ENCODE data around the gene ZNF423. TPM values are rescaled to one million over a fixed set of nuclear protein-coding genes. Genes with fewer than 3 reads are reported as not detected.
A peak's percentile ranks its signal among the peaks of the same experiment; 100 is the strongest.

Gene ZNF423
- total and polyA plus RNA-seq, 2 of the 13 experiments (the other 11 are each of a cell fraction or from before 2014, with no cell fraction given), result 0.07 to 0.31 TPM

DNA sequence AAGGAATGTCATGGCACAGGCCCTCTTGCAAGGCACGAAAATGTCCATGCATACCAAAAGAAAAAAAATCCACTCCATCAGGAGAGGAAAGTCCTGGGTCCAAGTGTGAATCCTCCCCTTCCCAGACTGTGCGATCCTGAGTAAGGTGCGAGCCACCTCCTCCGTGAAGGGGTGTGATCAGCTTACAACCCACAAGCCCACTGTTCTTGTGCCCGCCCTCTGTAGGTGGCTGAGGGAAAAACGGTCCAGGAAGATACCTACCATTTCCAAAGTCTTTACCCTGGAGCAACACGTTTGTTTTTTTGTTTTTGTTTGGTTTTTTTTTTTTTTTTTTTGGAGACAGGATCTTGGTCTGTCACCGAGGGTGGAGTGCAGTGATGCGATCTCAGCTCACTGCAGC lies 116.5 kb downstream of the ZNF423 start:
- ATAC-seq (peak; percentile 57), DNase-seq (ENCODE audit: low spot score) (no peak), FAIRE-seq (no peak)
- no TSS peak for BruUV-seq (replicated peaks)
- no peak overlapping the region for H2AFZ ChIP-seq (ENCODE audit: low read length)
- ChIA-PET POLR2A (no interaction called here), CTCF (ENCODE audit: low intra/inter-chr PET ratio, low total read pairs) (no interaction called here)
- H4K20me1 ChIP-seq (ENCODE audit: insufficient read depth, low read length), result no peaks in the 10 kb centered on the region
- no peaks in the 10 kb centered on the region for H3K9me3 ChIP-seq (ENCODE audit: low read length)
- no peaks in the 10 kb centered on the region for H3K36me3 ChIP-seq (replicated peaks in 1 of 2; ENCODE audit: control insufficient read depth in 1 of 2, insufficient read depth in 2 of 2, low read length in 2 of 2)
- peaks cover 5 to 24% of the 10 kb centered on the region in 2 experiments; a peak in 4 of 5 replicates for H3K27me3 ChIP-seq (ENCODE audit: control insufficient read depth in 1 of 2, insufficient read depth in 2 of 2, low read length in 2 of 2)
- H3K4me1 ChIP-seq (ENCODE audit: insufficient read depth, low read length), result no peaks in the 10 kb centered on the region
- TF ChIP-seq CENPX (CRISPR knock-in tag; IDR thresholded peaks at IDR 0.05), result no peak
- no peak for TF ChIP-seq ZNF790 (CRISPR knock-in tag; IDR thresholded peaks at IDR 0.05; ENCODE audit: borderline replicate concordance)
- TF ChIP-seq, protein P1, sequence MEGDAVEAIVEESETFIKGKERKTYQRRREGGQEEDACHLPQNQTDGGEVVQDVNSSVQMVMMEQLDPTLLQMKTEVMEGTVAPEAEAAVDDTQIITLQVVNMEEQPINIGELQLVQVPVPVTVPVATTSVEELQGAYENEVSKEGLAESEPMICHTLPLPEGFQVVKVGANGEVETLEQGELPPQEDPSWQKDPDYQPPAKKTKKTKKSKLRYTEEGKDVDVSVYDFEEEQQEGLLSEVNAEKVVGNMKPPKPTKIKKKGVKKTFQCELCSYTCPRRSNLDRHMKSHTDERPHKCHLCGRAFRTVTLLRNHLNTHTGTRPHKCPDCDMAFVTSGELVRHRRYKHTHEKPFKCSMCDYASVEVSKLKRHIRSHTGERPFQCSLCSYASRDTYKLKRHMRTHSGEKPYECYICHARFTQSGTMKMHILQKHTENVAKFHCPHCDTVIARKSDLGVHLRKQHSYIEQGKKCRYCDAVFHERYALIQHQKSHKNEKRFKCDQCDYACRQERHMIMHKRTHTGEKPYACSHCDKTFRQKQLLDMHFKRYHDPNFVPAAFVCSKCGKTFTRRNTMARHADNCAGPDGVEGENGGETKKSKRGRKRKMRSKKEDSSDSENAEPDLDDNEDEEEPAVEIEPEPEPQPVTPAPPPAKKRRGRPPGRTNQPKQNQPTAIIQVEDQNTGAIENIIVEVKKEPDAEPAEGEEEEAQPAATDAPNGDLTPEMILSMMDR (CRISPR knock-in tag; IDR thresholded peaks at IDR 0.05), result peak; percentile 19; the same call in 1 of the 2 replicates
- TF ChIP-seq, protein P2, sequence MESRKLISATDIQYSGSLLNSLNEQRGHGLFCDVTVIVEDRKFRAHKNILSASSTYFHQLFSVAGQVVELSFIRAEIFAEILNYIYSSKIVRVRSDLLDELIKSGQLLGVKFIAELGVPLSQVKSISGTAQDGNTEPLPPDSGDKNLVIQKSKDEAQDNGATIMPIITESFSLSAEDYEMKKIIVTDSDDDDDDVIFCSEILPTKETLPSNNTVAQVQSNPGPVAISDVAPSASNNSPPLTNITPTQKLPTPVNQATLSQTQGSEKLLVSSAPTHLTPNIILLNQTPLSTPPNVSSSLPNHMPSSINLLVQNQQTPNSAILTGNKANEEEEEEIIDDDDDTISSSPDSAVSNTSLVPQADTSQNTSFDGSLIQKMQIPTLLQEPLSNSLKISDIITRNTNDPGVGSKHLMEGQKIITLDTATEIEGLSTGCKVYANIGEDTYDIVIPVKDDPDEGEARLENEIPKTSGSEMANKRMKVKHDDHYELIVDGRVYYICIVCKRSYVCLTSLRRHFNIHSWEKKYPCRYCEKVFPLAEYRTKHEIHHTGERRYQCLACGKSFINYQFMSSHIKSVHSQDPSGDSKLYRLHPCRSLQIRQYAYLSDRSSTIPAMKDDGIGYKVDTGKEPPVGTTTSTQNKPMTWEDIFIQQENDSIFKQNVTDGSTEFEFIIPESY (CRISPR knock-in tag; IDR thresholded peaks at IDR 0.05), result no peak
- TF ChIP-seq, protein P3, sequence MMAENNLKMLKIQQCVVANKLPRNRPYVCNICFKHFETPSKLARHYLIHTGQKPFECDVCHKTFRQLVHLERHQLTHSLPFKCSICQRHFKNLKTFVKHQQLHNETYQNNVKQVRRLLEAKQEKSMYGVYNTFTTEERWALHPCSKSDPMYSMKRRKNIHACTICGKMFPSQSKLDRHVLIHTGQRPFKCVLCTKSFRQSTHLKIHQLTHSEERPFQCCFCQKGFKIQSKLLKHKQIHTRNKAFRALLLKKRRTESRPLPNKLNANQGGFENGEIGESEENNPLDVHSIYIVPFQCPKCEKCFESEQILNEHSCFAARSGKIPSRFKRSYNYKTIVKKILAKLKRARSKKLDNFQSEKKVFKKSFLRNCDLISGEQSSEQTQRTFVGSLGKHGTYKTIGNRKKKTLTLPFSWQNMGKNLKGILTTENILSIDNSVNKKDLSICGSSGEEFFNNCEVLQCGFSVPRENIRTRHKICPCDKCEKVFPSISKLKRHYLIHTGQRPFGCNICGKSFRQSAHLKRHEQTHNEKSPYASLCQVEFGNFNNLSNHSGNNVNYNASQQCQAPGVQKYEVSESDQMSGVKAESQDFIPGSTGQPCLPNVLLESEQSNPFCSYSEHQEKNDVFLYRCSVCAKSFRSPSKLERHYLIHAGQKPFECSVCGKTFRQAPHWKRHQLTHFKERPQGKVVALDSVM (CRISPR knock-in tag; IDR thresholded peaks at IDR 0.05), result no peak
- no peak for TF ChIP-seq ZNF274 (CRISPR knock-in tag; IDR thresholded peaks at IDR 0.05)
- TF ChIP-seq, protein P4, sequence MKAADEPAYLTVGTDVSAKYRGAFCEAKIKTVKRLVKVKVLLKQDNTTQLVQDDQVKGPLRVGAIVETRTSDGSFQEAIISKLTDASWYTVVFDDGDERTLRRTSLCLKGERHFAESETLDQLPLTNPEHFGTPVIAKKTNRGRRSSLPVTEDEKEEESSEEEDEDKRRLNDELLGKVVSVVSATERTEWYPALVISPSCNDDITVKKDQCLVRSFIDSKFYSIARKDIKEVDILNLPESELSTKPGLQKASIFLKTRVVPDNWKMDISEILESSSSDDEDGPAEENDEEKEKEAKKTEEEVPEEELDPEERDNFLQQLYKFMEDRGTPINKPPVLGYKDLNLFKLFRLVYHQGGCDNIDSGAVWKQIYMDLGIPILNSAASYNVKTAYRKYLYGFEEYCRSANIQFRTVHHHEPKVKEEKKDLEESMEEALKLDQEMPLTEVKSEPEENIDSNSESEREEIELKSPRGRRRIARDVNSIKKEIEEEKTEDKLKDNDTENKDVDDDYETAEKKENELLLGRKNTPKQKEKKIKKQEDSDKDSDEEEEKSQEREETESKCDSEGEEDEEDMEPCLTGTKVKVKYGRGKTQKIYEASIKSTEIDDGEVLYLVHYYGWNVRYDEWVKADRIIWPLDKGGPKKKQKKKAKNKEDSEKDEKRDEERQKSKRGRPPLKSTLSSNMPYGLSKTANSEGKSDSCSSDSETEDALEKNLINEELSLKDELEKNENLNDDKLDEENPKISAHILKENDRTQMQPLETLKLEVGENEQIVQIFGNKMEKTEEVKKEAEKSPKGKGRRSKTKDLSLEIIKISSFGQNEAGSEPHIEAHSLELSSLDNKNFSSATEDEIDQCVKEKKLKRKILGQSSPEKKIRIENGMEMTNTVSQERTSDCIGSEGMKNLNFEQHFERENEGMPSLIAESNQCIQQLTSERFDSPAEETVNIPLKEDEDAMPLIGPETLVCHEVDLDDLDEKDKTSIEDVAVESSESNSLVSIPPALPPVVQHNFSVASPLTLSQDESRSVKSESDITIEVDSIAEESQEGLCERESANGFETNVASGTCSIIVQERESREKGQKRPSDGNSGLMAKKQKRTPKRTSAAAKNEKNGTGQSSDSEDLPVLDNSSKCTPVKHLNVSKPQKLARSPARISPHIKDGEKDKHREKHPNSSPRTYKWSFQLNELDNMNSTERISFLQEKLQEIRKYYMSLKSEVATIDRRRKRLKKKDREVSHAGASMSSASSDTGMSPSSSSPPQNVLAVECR (CRISPR knock-in tag; IDR thresholded peaks at IDR 0.05; ENCODE audit: borderline replicate concordance), result no peak
- H3K79me2 ChIP-seq (ENCODE audit: insufficient read depth, low read length), result no peaks in the 10 kb centered on the region
- no peak overlapping the region for H3K4me3 ChIP-seq (replicated peaks in 1 of 3; ENCODE audit: insufficient read depth in 1 of 3, low read depth in 2 of 3, low read length in 3 of 3)
- WGBS (ENCODE audit: low lambda C conversion rate), result 17% methylated on average over 9 of the region's 9 CpGs
- in situ Hi-C loops (cut with HindIII; ENCODE audit: extremely low pct_ligation_motif_present, low pct_unique_long_range_greater_than_20kb), result no loop called here
- intact Hi-C loops (cut with micrococcal nuclease; ENCODE audit: unreplicated experiment), result no loop called here
- no peak overlapping the region for H3K27ac ChIP-seq (ENCODE audit: extremely low read length, insufficient read depth, low read length)
- H3K4me2 ChIP-seq (ENCODE audit: low read depth, low read length), result no peak overlapping the region
- no peak overlapping the region for H3K9ac ChIP-seq (ENCODE audit: insufficient read depth, low read depth, low read length)

All from HepG2 (cell line).